RWPE2 (cell line): ENCODE data around the gene NOP14.
A peak's percentile ranks its signal among the peaks of the same experiment; 100 is the strongest.

Source experiments
- ATAC-seq: fragments of 200-7000 bp; cut with Tn5 transposase; 3 replicates; pipeline ENCODE4 v1.9.1; 2021; ENCODE audit warnings: low read depth
- DNase-seq: peaks from one replicate; pipeline ENCODE4 v3.0.0-alpha.2; 2020; ENCODE audit warnings: low spot score
- H3K27ac ChIP-seq: fragments of 450-650 bp; 2 replicates; pipeline ENCODE4 v1.5.1; 2017; ENCODE audit warnings: mild to moderate bottlenecking; ENCODE audit not compliant: poor library complexity, severe bottlenecking
- H3K27me3 ChIP-seq: fragments of 250-450 bp; sonication (Bioruptor Pico); 2 replicates; pipeline ENCODE4 v1.5.1; 2021; ENCODE audit warnings: mild to moderate bottlenecking, moderate library complexity; ENCODE audit not compliant: insufficient read depth, poor library complexity, severe bottlenecking
- H3K36me3 ChIP-seq: fragments of 250-450 bp; sonication (Bioruptor Pico); 2 replicates; pipeline ENCODE4 v1.5.1; 2020; ENCODE audit warnings: low read depth, mild to moderate bottlenecking, moderate library complexity
- H3K4me1 ChIP-seq: fragments of 250-450 bp; sonication (Bioruptor Pico); 2 replicates; pipeline ENCODE4 v1.5.1; 2021; ENCODE audit warnings: mild to moderate bottlenecking, moderate library complexity; ENCODE audit not compliant: insufficient read depth, poor library complexity, severe bottlenecking
- H3K4me3 ChIP-seq: fragments of 250-450 bp; sonication (Bioruptor Pico); 2 replicates; pipeline ENCODE4 v1.5.1; 2021; ENCODE audit warnings: mild to moderate bottlenecking, moderate library complexity; ENCODE audit not compliant: severe bottlenecking
- H3K9me3 ChIP-seq: fragments of 250-450 bp; sonication (Bioruptor Pico); 2 replicates; pipeline ENCODE4 v1.5.1; 2021; ENCODE audit warnings: mild to moderate bottlenecking, moderate library complexity; ENCODE audit not compliant: severe bottlenecking
- TF ChIP-seq, protein P1 (sequence below): fragments of 450-650 bp; IDR thresholded peaks from one replicate; pipeline ENCODE4 v1.5.1; 2017; ENCODE audit warnings: mild to moderate bottlenecking, moderate library complexity; ENCODE audit not compliant: poor library complexity, severe bottlenecking

NOP14 gene

DNA sequence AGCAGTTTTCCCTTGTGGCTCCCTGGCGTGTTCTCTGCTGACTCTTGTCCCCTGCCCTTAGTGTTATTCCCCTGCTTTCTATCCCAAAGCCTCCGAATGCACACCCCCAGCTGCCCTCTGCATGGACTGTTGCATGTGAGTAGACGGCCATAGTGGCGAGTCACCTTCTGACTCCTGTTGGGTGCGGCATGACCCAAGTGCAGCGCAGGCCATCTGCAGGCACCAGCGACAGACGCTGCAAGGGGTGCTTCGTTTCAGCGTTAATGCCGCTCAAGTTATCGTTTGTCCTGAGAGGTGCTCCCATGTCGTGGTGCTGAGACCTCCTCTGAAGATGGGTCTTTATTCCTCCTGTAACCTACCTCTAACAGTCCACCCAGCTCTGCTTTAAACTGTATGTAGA, 57.7 kb downstream of the NOP14 start:
- Histone ChIP-seq H3K9me3 (no peaks in the 10 kb centered on the region), H3K36me3 (peaks cover 78% of the 10 kb centered on the region), H3K27me3 (no peaks in the 10 kb centered on the region), H3K27ac (no peak overlapping the region), H3K4me1 (no peaks in the 10 kb centered on the region), H3K4me3 (no peak overlapping the region)
- ATAC-seq = no peak
- DNase-seq = no peak
- TF ChIP-seq, protein P1, sequence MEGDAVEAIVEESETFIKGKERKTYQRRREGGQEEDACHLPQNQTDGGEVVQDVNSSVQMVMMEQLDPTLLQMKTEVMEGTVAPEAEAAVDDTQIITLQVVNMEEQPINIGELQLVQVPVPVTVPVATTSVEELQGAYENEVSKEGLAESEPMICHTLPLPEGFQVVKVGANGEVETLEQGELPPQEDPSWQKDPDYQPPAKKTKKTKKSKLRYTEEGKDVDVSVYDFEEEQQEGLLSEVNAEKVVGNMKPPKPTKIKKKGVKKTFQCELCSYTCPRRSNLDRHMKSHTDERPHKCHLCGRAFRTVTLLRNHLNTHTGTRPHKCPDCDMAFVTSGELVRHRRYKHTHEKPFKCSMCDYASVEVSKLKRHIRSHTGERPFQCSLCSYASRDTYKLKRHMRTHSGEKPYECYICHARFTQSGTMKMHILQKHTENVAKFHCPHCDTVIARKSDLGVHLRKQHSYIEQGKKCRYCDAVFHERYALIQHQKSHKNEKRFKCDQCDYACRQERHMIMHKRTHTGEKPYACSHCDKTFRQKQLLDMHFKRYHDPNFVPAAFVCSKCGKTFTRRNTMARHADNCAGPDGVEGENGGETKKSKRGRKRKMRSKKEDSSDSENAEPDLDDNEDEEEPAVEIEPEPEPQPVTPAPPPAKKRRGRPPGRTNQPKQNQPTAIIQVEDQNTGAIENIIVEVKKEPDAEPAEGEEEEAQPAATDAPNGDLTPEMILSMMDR = no peak

GRCh38 chr4:2902126-2902525, 61.1 kb downstream of the NOP14 start:
- TF ChIP-seq, protein P1 = no peak
- ATAC-seq (no peak), DNase-seq (no peak)
- Histone ChIP-seq H3K4me3 (no peak overlapping the region), H3K9me3 (no peaks in the 10 kb centered on the region), H3K27ac (no peak overlapping the region), H3K4me1 (no peaks in the 10 kb centered on the region), H3K36me3 (peaks cover 84% of the 10 kb centered on the region), H3K27me3 (no peaks in the 10 kb centered on the region)

DNA sequence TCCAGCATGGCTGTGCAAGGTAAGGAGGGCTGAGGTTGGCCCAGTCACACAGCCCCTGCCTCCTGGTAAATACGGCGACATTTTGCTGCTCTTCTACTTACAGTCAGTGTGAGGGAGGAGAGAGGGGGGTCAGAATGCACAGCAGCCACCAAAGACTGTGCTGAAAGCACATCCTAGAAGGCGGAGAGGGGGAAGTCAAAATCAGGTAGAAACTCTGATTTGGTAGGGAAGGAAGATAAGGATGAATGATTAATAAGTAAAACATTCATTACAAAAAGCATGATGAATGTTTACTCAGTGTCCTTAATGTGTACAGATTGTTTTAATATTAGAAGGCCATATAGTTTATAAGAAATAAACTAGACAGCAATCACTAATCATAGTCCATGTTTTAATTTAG, 62.0 kb downstream of the NOP14 start:
- H3K36me3 ChIP-seq = peaks cover 84% of the 10 kb centered on the region
- no peaks in the 10 kb centered on the region for H3K27me3 ChIP-seq
- ATAC-seq (peak; percentile 19; the same call in 1 of the 3 replicates), DNase-seq (no peak)
- H3K4me3 ChIP-seq = no peak overlapping the region
- H3K4me1 ChIP-seq = no peaks in the 10 kb centered on the region
- H3K27ac ChIP-seq = no peak overlapping the region
- TF ChIP-seq, protein P1 = no peak
- no peaks in the 10 kb centered on the region for H3K9me3 ChIP-seq

DNA sequence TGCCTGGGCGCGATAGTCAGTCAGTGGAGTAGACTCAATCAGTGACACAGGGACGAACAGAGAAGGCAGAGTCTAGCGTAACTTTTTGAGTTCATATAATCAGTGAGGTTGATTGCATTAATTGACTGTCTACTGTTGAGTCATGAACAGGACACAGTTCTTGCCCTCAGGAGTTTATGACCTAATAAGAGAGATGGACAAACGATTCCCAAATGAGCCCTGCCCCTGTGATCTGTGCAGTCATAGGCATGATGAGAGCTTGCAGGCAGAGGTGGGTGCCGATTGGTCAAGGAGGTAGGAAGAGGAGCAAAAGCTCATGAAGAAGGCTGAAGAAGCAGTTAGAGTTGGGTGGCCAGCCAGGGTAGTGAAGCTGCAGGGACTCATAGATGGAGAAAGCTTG, 62.5 kb downstream of the NOP14 start:
- Histone ChIP-seq H3K4me1 (no peaks in the 10 kb centered on the region), H3K4me3 (no peak overlapping the region), H3K27me3 (no peaks in the 10 kb centered on the region), H3K36me3 (peaks cover 80% of the 10 kb centered on the region), H3K9me3 (no peaks in the 10 kb centered on the region), H3K27ac (no peak overlapping the region)
- TF ChIP-seq, protein P1 = no peak
- peak; percentile 38; the same call in 2 of the 3 replicates for ATAC-seq
- DNase-seq = no peak

DNA sequence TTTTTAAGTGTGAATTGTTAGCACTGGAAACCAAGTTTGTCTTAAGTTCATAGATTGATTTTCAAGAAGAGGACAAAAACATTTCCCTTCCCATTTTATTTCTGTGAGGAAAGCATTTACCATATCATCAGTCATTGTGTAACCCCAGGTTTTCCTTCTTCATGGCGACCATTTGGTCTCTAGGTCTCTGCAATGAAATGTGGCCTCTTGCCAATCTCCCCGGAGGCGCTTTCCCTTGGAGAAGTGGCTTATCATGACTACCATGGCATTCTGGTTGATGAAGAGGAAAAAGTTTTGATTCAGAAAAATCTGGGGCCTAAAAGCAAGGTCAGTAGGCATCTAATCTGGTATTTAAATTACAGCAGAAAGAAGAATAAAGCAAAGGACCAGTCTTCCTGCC, 65.2 kb downstream of the NOP14 start:
- ATAC-seq (no peak), DNase-seq (no peak)
- TF ChIP-seq, protein P1 = no peak
- Histone ChIP-seq H3K27me3 (no peaks in the 10 kb centered on the region), H3K4me3 (no peak overlapping the region), H3K36me3 (peaks cover 76% of the 10 kb centered on the region), H3K27ac (no peak overlapping the region), H3K4me1 (no peaks in the 10 kb centered on the region), H3K9me3 (no peaks in the 10 kb centered on the region)
